SHP77 (cell line): ENCODE data around the gene BLMH.
"Not testable (repeated sequence)": the region's sequence is repeated elsewhere in the genome, so short reads cannot be mapped to it uniquely, and the experiment has no call there.

Experiments
- DNase-seq, 2 experiments: peaks; one replicate each; lab custom pipeline; 2025; lab: John Stamatoyannopoulos, UW

BLMH gene

DNA sequence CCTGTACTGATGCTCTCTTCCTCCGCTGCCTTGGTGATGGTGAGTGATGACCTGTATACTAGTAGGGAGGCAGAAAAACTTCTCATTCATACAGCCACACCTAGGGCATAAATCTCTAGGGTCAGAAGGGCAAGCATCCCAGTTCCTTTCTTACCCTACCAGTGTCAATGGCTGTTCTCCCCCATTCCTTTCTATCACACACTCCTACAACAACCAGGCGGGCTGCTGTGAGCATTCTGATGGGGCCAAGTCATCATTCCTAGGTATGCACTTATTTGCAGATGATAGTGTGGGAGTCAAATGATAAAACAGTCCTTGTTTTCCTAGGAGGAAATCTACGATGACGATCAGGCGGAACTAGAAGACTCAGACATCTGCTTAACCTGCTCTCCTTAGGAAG lies 42.3 kb downstream of the BLMH start:
- no peak for DNase-seq

DNA sequence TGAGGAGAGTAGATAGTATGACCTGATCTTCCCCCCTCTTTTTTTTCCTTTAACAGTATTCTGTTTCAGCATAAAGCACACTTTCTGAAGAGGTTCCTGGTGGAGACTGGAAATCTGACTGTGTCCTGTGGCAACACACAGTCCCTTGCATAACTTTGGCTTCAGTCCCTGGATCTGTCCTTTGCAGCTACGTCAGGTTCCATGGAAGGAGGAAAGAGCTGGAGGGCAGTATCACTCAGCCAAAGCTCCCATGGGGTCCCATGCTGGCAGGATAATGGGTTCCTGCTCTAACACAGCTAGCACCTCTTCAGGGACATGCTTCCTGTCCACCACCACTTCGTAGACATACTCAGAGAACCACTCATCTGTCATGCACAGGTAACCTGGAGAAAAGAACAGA lies 43.0 kb downstream of the BLMH start:
- DNase-seq: no peak

DNA sequence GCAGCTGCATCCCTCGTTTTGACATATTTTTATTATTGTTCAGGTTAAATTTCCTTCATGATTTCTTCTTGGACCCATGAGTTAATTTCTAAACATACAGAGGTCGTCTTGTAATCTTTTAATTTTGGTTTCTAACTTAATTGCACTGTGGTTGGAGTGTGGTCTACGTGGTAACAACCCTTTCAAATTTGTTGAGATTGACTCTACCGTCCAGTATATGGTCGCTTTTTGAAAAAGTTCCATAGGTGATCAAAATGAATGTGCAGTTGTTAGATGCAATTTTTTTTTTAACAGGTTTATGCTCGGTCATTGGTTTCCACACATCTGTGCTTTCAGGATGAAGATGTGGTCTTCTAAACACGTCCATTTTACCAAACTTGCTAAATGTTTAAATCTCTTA lies 45.3 kb downstream of the BLMH start:
- no peak for DNase-seq

DNA sequence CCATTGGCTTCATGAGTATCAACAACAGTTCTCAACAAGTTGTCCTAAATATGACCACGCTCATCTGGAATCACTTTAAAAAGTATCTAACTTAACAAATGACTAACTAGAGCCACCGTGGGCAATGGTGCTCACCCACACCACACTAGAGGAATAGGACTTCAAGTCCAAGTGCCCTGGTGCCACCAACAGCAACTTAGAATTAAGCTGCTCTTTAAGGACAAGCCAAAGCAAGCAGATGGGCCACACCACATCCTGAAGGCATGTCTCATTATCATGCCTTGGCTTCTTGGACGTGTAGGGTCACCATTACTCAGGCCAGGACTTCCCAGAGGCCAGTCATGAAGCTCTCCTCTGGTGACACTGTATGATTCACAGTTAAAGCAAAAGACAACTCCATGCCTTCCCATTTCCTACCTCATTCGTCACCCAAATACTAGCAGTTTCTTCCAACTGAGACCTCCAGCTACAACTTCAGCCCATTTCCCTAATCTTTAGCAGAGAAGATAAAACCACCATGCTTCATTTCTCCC lies 46.8 kb downstream of the BLMH start:
- no peak for DNase-seq

DNA sequence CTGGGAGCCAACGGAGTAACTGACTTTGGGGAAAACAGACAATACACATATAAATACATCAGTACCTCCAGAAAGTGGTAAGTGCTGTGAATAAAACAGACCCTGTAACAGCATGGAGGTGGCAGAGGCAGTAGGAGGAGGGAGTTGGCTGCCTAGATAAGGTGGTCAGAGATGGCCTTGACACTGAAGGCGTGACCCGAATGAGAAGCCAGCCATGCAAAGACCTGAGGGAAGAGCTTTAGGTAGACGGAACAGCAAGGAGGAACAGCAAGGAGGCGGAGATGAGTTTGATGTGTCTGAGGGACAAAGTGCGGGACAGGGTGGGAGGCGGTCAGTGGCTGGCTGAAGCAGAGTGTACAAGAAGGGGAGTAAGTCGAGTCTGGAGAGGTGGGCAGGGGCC lies 48.2 kb downstream of the BLMH start:
- no peak for DNase-seq

DNA sequence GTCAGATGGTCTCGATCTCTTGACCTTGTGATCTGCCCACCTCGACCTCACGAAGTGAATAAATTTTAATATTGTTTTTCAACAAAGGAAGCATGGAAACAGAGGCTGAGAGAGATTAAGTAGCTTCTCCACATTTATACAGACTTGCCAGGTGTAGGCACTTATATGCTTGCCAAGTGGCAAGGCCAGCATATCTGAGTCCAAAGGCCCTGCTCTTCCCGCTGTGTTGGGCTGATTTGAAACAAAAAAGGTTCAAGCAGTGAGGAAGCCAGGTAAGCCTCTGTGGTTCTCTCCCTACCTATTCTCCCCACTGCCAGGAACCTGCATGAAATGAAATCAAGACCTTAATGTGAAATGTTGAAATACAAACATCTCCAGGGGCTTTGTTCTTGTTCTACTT lies 48.7 kb downstream of the BLMH start:
- DNase-seq: no peak

DNA sequence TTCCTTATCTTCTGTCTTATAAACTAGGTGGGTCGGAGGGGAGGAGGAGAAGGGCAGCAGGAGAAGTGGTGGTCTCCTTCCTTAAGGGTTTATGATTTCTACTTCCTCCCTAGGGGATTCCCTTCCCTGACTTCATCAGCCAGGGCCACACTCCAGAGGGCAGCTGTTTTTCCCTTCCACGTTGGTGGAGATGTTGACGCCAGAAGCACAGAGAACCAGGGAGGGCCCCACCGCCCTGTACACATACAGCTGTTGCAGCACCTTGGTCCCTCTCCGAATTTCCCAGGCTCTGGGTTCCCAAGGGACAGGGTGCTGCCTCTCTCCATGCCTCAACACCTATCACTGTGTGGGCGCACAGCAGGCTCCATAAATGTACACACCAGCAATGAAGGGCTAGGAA lies 50.7 kb downstream of the BLMH start:
- no peak for DNase-seq

DNA sequence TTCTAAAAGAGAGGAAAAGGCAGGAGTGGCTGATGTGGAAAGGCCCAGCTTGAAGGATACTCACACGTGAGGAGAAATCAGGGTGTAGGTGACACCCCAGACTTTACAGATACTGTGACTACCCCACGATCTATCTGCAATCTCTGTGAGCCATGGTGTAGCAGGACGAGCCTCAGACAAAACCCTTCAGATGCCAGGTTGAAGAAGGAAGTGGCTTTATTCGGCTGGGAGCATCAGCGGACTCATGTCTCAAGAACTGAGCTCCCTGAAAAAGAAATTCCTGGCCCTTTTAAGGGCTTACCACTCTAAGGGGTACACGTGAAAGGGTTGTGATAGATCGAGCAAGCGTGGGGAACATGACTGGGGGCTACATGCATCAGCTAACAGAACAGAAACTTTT lies 51.6 kb downstream of the BLMH start:
- DNase-seq: no peak

DNA sequence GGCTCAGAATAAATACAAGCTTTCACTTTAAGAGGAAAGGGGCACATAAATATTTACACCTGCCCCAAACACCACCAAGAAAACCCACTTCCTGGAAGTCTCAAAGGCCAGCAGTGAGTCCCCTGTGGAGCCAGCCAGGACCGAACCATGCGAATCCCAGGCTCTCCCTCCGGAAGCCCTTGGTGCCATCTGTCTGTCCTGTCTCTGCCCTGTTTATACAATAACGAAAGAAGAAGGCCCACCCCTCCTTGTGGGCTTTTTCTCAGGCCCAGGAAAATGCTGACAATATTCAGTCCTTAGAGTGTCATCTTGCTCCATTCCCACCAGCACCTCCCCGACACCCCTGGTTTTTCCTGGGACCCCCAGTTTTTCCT lies 52.7 kb downstream of the BLMH start:
- DNase-seq: no peak

DNA sequence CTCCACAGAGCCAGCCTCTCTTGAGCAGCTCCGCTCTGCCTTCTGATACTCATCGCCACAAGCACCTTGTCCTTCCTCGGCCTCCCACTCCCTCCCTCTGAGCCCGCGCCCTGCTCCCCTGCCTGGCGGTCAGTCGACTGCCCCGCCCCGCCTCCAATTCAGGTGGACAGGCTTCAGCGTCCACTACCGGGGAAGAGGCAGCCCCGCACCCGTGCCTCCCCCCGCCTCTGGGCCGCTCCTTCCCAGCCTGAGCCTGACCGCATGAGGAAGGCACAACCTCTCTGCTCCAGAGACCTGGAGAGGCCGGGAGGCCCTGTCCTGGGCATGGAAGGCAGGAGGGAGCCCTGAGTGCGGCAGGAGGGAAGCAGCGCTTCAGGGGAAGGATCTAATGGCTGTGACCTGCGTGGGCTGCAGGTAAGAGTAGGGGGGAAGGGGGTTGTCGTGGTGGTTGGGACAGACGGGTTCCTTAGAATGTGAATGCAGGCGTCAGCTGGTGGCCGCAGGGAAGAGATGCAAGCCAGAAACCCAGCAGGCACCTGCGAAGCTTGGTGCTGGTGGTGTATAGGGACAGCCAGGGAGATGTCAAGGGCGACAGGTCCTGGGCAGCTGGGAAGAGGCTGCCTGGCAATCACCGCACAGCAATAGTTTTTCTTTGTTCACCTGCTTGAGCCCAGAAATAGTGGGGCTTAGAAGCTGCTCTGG lies 53.2 kb downstream of the BLMH start:
- no peak for DNase-seq

DNA sequence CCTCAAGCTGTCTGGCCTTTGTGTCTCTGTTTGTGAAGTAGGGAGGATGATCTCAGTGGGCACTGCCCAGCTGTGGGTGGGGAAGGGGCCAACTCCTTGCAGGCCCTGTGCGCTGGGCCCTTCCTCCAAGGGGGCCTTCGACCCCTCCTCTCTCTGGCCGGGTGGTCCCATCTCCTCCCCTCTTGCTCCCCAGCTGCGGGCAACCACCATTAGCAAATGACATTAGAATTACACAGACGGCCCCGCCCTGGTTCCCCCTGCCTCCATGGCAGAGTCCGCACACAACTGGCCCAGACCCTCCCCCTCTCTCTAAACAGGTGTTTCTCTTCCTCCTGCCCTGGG lies 53.8 kb downstream of the BLMH start:
- DNase-seq: no peak

DNA sequence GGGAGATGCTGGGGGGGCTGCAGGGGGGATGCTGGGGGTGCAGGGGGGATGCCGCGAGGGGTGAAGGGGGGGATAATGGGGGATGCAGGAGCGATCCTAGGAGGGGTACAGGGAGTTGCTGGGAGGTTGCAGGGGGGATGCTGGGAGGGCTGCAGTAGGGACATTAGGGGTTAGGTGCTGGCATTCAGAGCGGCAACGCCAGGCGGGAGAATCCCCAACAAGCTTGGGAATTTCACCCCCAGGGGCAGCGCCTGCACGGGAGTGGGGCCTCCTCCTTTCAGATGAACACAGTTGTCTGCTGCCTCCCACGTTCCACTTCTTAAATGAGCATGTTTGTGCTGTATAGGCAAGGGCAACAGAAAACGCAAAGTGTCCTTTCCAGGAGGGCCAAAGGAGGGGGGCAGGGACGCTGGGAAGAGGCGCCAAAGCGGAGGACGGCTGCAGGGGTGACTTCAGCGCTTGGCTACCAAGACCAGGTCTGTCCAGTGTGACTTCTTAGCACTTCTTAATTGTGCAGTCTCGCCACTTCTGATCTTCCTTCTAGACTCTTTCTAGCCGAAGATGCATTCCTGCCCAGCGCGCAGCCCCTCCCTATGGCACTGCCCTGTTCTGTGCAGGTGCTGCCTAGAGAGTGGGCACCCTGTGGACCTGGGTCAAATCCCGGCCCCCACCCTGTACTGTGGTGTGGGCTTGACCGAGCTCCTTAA lies 54.3 kb downstream of the BLMH start:
- no peak for DNase-seq

DNA sequence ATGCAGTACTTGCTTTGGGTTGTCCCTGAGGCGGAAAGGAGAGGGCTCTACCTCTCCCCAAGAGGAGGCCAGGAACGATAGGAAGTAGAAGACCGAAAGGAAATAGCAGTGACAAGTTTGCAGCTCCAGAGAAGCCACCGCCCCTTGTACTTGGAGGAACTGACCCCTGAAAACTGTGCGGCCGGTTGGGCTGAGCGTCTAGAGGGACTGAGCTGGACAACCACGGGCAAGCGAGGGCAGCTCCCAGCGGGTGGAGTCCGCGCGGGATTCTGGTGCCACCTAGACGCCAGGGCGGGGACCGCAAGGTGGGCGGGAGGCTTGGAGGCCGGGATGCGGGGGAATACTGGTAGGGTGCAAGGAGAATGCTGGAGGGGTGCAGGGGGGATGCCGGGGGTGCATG lies 55.0 kb downstream of the BLMH start:
- DNase-seq: peak; percentile 25 to 38

DNA sequence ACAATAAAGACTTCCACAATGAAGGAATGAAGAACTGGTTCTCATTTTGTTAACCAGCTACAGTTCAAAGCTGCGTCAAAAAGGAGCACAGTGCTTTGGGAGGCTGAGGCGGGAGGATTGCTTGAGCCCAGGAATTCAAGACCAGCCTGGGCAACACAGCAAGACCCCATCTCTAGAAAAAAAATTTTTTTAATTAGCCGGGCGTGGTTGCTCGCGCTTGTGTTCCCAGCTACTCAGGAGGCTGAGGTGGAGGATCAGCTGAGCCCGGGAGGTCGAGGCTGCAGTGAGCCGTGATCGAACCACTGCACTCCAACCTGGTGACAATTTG lies 55.5 kb downstream of the BLMH start:
- no peak for DNase-seq

DNA sequence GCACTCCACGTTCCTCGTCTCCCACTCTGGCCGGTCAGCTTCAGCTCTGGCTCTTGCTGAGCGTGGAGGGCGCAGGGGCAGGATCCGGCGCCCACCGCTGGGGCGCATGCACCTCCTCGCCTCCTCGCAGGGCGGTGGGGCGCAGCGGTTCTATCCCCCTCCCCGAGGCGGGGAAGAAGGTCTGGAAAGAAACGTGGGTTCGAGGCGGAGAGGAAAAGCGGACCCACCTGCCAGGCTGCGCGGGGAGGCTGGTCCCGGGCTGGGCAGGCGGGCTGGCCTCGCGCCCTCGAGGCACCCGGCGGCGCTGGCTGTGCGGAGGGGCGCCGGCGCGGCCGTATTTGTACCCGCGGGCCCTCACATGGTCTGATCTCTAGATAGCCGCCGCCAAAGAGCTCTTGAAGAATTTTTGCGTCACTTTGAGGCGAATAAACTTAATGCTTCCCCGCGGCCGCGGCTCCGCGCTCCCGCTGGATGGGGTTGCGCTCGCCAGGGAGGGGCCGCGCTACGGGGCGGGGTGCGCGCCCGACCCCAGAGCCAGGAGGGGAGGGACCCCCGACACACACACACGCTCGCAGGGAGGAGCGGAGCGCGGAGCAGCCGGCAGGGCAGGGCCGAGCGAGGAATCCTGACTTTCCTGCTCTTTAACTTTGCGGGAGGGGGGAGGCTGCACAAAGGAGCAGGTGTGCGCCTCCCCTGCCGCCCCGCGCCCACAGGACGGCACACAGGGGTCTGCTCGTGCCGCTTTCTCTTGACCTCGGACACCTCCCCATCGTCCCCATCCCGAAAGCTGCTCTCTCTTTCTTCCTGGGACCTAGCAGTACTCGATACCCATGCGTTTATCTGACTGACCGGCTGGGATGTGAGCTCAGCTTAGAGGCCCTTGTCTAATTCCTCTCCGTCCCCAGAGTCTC lies 56.1 kb downstream of the BLMH start, which contains the start of gene SLC6A4:
Gene SLC6A4 (minus strand): TSS at position 312 of the 911 bp plus-strand sequence. CDS start 13,739 bp downstream, outside the sequence.
- DNase-seq: no peak

DNA sequence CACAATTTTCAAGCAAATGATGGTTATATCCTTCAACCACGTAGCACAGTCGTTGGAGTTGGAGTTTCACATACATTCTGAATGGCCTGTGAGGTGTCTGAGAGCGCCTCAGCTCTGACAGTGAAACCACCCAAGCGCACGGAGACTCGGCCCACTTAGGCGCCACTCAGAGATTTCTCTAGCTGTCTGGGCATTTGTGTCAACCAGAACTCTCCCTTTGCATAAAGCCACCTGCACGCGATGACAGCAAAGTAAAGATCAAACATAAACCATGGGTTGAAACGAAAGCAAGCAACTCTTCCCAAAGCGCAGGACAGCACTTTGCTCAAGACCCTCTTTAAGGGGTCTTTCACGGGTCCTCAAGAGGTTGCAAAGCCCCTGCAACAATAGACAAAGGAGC lies 56.8 kb downstream of the BLMH start:
- DNase-seq: no peak

DNA sequence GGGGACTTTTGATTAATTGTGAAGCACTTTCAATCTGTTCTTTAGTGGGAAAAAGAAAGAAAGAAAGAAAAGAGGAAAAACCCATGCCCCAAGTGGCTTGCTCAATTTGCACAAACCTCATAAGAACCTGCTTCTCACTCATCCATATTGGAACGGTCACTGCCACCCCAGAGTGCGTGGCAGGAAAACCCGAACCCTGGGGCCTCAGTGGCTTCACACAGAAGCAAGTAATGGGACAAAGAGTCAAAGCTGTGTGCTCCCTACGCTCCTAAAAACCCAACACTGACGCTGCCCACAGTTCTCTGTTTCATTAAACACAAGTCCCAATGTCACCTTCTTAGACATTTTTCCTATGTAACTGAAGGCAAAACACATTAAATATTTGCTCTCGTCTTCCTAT lies 57.4 kb downstream of the BLMH start:
- no peak for DNase-seq

DNA sequence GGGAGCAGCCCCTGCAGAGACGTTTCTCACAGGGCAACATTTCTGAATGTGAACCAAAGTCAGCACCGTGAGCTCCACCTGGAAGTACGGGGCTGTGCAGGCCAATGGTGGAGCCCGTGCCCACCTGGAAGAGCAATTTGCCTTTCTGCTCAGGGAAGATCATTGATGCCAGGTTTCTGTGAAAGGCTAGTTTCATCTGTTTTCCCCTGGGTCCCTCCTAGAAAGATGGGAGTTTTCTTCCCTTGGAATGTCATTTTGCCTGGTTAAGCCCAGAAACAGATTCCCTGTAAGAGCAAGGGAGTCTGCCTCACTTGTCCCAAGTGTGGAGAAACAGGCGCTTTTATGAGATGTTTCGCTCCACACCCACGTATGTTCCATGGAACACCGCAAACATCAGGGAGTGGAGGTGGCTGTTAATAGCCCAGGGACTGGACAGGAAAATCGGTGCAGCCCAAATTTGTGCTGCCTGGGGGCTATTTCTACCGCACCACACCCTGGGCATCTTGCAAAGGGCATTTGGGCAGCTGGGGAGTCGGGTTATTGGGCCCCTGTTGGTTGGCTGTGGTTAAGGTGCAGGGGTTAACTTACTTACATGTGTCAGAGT lies 58.8 kb downstream of the BLMH start:
- DNase-seq: no peak

DNA sequence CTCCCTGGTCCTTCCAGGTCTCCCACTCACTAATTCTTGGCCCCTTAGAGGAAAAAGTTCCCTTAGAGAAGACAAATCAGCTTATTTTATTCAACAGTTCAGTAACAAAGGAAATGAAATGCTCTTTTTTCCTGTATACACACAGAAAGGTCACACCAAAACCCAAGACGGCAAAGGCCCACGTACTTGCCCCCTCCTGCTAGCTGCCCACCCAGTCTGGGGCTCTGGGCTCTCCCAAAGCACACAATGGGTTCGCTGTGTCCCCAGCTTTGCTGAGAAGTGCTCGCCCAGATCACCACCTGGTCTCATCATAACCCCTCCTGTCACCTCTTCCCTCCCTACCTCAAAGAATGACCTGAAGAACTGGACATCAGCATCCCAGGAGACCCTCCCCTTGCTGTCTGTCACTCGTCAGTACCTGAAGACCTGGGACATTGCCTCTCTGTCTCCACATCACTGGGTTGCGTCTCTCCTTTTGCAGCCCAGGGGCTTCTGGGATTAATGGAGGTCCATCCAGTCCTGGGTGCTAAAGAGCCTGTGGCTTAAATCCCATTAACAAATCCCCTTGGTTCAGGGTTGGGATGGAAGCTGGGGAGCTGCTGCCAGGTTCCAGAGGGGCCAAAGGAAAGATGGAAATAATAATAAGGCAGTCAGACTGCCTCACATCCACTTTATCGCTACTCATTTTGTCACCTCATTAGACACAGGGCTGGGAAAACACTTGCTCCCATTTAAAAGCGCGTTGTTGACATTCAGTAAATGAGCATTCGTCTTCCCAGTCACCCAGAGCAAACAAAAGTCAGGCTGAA lies 59.5 kb downstream of the BLMH start:
- DNase-seq: no peak

DNA sequence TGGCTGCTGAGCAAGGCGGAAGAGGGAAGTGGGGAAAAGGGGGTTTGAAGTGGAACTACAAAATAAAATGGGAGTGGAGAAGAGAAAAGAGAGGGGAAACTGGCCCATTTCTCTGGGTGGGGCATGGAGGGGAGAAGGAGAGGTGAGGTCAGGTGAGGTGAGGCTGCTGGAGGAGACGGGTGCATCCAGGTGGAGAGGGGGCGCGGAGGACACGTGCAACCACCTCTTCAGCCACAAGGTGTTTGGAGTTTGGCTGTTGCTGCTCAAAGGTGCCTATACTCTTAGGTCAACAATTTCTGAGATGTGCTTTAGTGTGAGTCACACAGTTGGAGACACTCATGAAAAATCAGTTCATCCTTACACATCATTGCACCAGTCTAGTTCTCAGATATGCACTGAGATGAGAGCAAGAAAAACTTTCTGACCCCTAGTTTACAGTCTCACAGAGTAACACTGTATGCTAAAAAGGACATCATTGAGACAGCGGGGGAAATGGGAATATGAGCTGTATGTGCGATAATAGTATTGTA lies 61.1 kb downstream of the BLMH start:
- DNase-seq: no peak

DNA sequence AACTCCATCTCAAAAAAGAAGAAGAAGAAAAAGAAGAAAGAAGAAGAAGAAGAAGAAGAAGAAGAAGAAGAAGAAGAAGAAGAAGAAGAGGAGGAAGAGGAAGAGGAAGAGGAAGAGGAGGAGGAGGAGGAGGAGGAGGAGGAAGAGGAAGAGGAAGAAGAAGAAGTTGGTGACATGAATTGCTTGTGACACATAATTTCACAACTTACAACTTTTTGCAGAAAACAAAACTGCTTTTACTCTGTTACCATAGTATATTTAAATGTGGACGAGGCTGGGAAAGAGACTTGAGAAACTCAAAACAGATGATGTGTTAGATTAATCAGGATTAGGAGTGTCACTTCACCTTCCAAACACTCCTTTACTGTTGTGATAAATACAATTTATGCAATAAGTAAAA lies 61.7 kb downstream of the BLMH start:
- not testable (repeated sequence) for DNase-seq
